Neural progenitor cell (in vitro differentiated cells): ENCODE measurements around the gene RASGEF1B.

Source experiments
- CTCF ChIP-seq: fragments of 200-600 bp; sonication (generic); IDR thresholded peaks from 2 replicates; pipeline ENCODE4 v1.5.1; 2017; ENCODE audit warnings: antibody characterized with exemption, mild to moderate bottlenecking
- EZH2 ChIP-seq: fragments of 200-600 bp; sonication (generic); IDR thresholded peaks from 2 replicates; pipeline ENCODE4 v1.6.1; 2017; ENCODE audit warnings: antibody characterized with exemption, mild to moderate bottlenecking, moderate library complexity

DNA sequence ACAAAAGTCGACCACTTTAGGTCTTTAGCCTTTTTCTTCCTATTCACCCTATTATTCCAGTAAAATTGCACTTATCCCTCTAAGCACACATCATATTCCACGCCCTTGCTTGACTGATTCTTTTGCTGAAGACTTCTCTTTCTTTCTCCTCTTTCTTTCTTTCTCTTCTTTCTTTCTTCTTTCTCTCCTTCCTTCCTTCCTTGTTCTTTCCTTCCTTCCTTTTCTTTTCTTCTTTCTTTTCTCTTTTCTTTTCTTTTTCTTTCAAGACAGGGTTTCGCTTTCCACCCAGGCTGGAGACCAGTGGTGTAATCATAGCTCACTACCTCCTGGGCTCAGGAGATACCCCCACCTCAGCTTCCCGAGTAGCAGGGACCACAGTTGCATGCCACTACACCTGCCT is 61.9 kb downstream of the RASGEF1B start:
- TF ChIP-seq CTCF (no peak), EZH2 (no peak)
